Keratinocyte (primary cell): ENCODE measurements around the gene PPM1H.

Experiments
- CTCF ChIP-seq, 3 experiments: IDR thresholded peaks in 1 of 3; conservative IDR thresholded peaks in 1 of 3; optimal IDR thresholded peaks in 1 of 3; 2 replicates in 2 of 3; 3 replicates in 1 of 3; pipeline versions ENCODE3 to v1.5.1; 2011; ENCODE audit warnings: low read length in 3 of 3, mild to moderate bottlenecking in 3 of 3, moderate library complexity in 2 of 3, control low read depth in 1 of 3, inconsistent platforms in 1 of 3; ENCODE audit not compliant: insufficient read depth in 2 of 3; ENCODE audit errors: extremely low read depth in 1 of 3
- EZH2 ChIP-seq: IDR thresholded peaks from one replicate; pipeline ENCODE4 v1.6.1; 2012; ENCODE audit warnings: inconsistent platforms, mild to moderate bottlenecking, low read length, moderate library complexity

DNA sequence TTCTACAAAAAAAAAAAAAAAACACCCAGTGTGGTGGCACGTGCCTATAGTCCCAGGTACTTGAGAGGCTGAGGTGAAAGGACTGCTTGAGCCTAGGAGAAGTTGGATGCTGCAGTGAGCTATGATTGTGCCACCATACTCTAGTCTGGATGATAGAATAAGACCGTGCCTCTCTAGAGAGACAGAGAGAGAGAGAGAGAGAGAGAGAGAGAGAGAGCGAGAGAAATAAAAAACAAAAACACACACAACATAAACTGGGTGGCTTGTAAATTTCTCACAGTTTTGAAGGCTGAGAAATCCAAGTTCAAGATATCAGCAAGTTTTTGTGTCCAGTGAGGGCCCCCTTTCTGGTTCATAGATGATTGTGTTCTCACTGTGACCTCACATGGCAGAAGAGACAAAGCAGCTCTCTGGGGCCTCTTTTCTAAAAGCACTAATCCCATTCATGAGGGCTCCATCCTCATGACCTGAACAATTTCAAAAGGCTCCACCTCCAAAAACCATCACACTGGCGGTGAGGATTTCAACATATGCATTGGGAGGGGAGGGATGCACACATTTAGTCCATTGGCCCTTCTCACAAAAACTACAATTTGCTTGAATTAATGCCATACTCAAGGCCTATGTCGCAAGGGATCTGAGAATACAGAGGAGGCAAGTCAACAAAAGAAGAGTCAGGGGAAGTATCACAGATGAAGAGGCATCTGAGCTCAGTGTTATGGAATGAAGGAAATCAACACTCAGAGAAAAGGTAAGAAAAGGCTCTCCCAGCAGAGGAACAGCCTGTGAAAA is 94.9 kb downstream of the PPM1H start:
- no peak for TF ChIP-seq CTCF (optimal IDR thresholded peaks at IDR 0.05 in 1 of 3, IDR thresholded peaks at IDR 0.05 in 1 of 3, conservative IDR thresholded peaks at IDR 0.05 in 1 of 3; ENCODE audit: extremely low read depth in 1 of 3, insufficient read depth in 2 of 3, low read length in 3 of 3)
- no peak for TF ChIP-seq EZH2
